Small intestine (tissue), 7 donors: Measurements from ENCODE around the gene ARIH1. TPM values are rescaled to one million over a fixed set of nuclear protein-coding genes. Genes with fewer than 3 reads are reported as not detected.

ENCODE experiments used
- DNase-seq, 2 donors: peaks; one replicate each; pipeline versions ENCODE4 v3.0.0 to v3.0.0-alpha.2; 2013
- FAIRE-seq: peaks from 2 replicates; lab custom pipeline; 2012; peaks lifted over from hg19 to GRCh38; lab: Jason Lieb, UNC
- H3K27ac ChIP-seq, 3 donors: one replicate each; pipeline ENCODE4 v1.5.1; 2013; ENCODE audit warnings: low read length in 2 of 3, mild to moderate bottlenecking in 2 of 3, control low read depth in 1 of 3, inconsistent platforms in 1 of 3, low read depth in 1 of 3, moderate library complexity in 1 of 3
- H3K27me3 ChIP-seq, 3 donors: one replicate each; pipeline ENCODE4 v1.6.1; 2013; ENCODE audit warnings: low read length in 3 of 3, inconsistent platforms in 1 of 3; ENCODE audit not compliant: control insufficient read depth in 3 of 3, insufficient read depth in 3 of 3
- H3K36me3 ChIP-seq, 3 donors: one replicate each; pipeline ENCODE4 v1.6.1; 2013; ENCODE audit warnings: low read length in 3 of 3, inconsistent platforms in 1 of 3, low read depth in 1 of 3, mild to moderate bottlenecking in 1 of 3, moderate library complexity in 1 of 3; ENCODE audit not compliant: control insufficient read depth in 3 of 3, insufficient read depth in 2 of 3
- H3K4me1 ChIP-seq, 3 donors: one replicate each; pipeline ENCODE4 v1.6.1; 2013; ENCODE audit warnings: low read length in 2 of 3, inconsistent platforms in 1 of 3, low read depth in 1 of 3, mild to moderate bottlenecking in 1 of 3, moderate library complexity in 1 of 3; ENCODE audit not compliant: control insufficient read depth in 3 of 3, insufficient read depth in 2 of 3
- H3K4me3 ChIP-seq, 3 donors: one replicate each; pipeline ENCODE4 v1.5.1; 2013; ENCODE audit warnings: low read length in 3 of 3, control low read depth in 1 of 3, inconsistent platforms in 1 of 3, low read depth in 1 of 3, mild to moderate bottlenecking in 1 of 3, moderate library complexity in 1 of 3
- H3K9me3 ChIP-seq, 2 donors: one replicate each; pipeline ENCODE4 v1.6.1; 2013; ENCODE audit warnings: low read depth in 1 of 2, low read length in 1 of 2; ENCODE audit not compliant: control insufficient read depth in 2 of 2, insufficient read depth in 1 of 2
- WGBS, 3 donors: extraction: QIAGEN DNeasy Blood & Tissue Kit; methylation state at CpG; one replicate each; pipeline ENCODE4 v1.1.7; 2013; 5-methylcytosine and 5-hydroxymethylcytosine counted together
- polyA plus RNA-seq, 4 donors: library from polyadenylated mRNA; stranded (reverse) in 3 of 4; unstranded in 1 of 4; fragments of 200-250 nt in 3 of 4; fragments of 120-200 nt in 1 of 4; gene quantifications; one replicate each; pipeline versions ENCODE4 v1.2.1 to v1.2.3, GENCODE V29; 2013
- donor health status: healthy with polysubstance abuse.
- donor health status: control.
- donor health status: control.
- donor health status: Bipolar disorder and iron deficiency.
- donor health status: healthy.

Gene ARIH1
- polyA plus RNA-seq, 4 donors = 19.4 to 70.9 (median 24.3) TPM

GRCh38 chr15:72489943-72490554, 15.9 kb downstream of the ARIH1 start:
- no peaks in the 10 kb centered on the region for H3K9me3 ChIP-seq
- 92 to 97% (median 95%) methylated on average over 7 of the region's 7 CpGs for WGBS, 3 donors
- DNase-seq = no peak
- H3K27ac ChIP-seq = no peak overlapping the region
- FAIRE-seq = no peak
- peaks cover 0 to 11% (median 0%) of the 10 kb centered on the region in 3 donors for H3K4me1 ChIP-seq
- no peak overlapping the region for H3K4me3 ChIP-seq
- no peaks in the 10 kb centered on the region for H3K27me3 ChIP-seq
- H3K36me3 ChIP-seq = peaks cover 2 to 5% (median 2%) of the 10 kb centered on the region in 3 donors

GRCh38 chr15:72491768-72492167, 17.6 kb downstream of the ARIH1 start:
- Histone ChIP-seq H3K9me3 (no peaks in the 10 kb centered on the region), H3K4me3 (no peak overlapping the region), H3K27ac (no peak overlapping the region), H3K4me1 (peaks cover 0 to 11% (median 0%) of the 10 kb centered on the region in 3 donors), H3K36me3 (peaks cover 0 to 7% (median 2%) of the 10 kb centered on the region in 3 donors), H3K27me3 (no peaks in the 10 kb centered on the region)
- 20 to 26% (median 24%) methylated on average over 2 of the region's 2 CpGs for WGBS, 3 donors
- FAIRE-seq = no peak
- no peak for DNase-seq

GRCh38 chr15:72492733-72493132, 18.6 kb downstream of the ARIH1 start:
- peaks cover 0 to 11% (median 0%) of the 10 kb centered on the region in 3 donors for H3K4me1 ChIP-seq
- no peak overlapping the region for H3K4me3 ChIP-seq
- no peaks in the 10 kb centered on the region for H3K27me3 ChIP-seq
- H3K27ac ChIP-seq = no peak overlapping the region
- DNase-seq (no peak), FAIRE-seq (no peak)
- peaks cover 0 to 7% (median 2%) of the 10 kb centered on the region in 3 donors for H3K36me3 ChIP-seq
- H3K9me3 ChIP-seq = no peaks in the 10 kb centered on the region

- peaks cover 0 to 6% (median 0%) of the 10 kb centered on the region in 3 donors for H3K4me1 ChIP-seq
- peaks cover 0 to 7% (median 2%) of the 10 kb centered on the region in 3 donors for H3K36me3 ChIP-seq
- H3K27me3 ChIP-seq = no peaks in the 10 kb centered on the region
- no peaks in the 10 kb centered on the region for H3K9me3 ChIP-seq
- 64 to 77% (median 77%) methylated on average over 2 of the region's 2 CpGs for WGBS, 3 donors
- FAIRE-seq = no peak
- H3K4me3 ChIP-seq = no peak overlapping the region
- no peak for DNase-seq
- H3K27ac ChIP-seq = no peak overlapping the region
These were observed 19.1 kb downstream of the ARIH1 start for GRCh38 chr15:72493220-72493619.

GRCh38 chr15:72495007-72495406, 20.9 kb downstream of the ARIH1 start:
- Histone ChIP-seq H3K27me3 (no peaks in the 10 kb centered on the region), H3K4me3 (no peak overlapping the region), H3K36me3 (peaks cover 0 to 6% (median 2%) of the 10 kb centered on the region in 3 donors), H3K27ac (no peak overlapping the region), H3K4me1 (peaks cover 0 to 5% (median 0%) of the 10 kb centered on the region in 3 donors), H3K9me3 (no peaks in the 10 kb centered on the region)
- DNase-seq (no peak), FAIRE-seq (no peak)
- 90 to 92% (median 90%) methylated on average over 3 of the region's 3 CpGs for WGBS, 3 donors

GRCh38 chr15:72496783-72497182, 22.7 kb downstream of the ARIH1 start:
- Histone ChIP-seq H3K27me3 (no peaks in the 10 kb centered on the region), H3K27ac (no peak overlapping the region), H3K4me3 (no peak overlapping the region), H3K9me3 (no peaks in the 10 kb centered on the region), H3K4me1 (peaks cover 0 to 3% (median 0%) of the 10 kb centered on the region in 3 donors), H3K36me3 (peaks cover 0 to 6% (median under 1%) of the 10 kb centered on the region in 3 donors)
- FAIRE-seq (no peak), DNase-seq (no peak)
- WGBS, 3 donors = 85 to 94% (median 88%) methylated on average over 2 of the region's 2 CpGs

GRCh38 chr15:72497402-72497801, 23.3 kb downstream of the ARIH1 start:
- no peak overlapping the region for H3K27ac ChIP-seq
- no peaks in the 10 kb centered on the region for H3K27me3 ChIP-seq
- no peaks in the 10 kb centered on the region for H3K9me3 ChIP-seq
- H3K4me3 ChIP-seq = no peak overlapping the region
- WGBS, 3 donors = 63 to 74% (median 68%) methylated on average over 1 of the region's 1 CpG
- no peak for DNase-seq
- no peak for FAIRE-seq
- H3K36me3 ChIP-seq = peaks cover 0 to 7% (median 0%) of the 10 kb centered on the region in 3 donors
- H3K4me1 ChIP-seq = peaks cover 0 to 4% (median 0%) of the 10 kb centered on the region in 3 donors

GRCh38 chr15:72502220-72502809, 28.2 kb downstream of the ARIH1 start:
- 90 to 96% (median 91%) methylated on average over 5 of the region's 5 CpGs for WGBS, 3 donors

More at GRCh38 chr15:72502220-72502809, 28.2 kb downstream of the ARIH1 start:
- Histone ChIP-seq H3K4me1 (peaks cover 0 to 5% (median 0%) of the 10 kb centered on the region in 3 donors), H3K27ac (no peak overlapping the region), H3K4me3 (no peak overlapping the region), H3K27me3 (no peaks in the 10 kb centered on the region), H3K36me3 (peaks cover 0 to 19% (median 7%) of the 10 kb centered on the region in 3 donors), H3K9me3 (no peaks in the 10 kb centered on the region)
- FAIRE-seq (peak; percentile 30), DNase-seq (no peak)
